Measurements from ENCODE around the gene FGF6.
"Not testable (repeated sequence)": the region's sequence is repeated elsewhere in the genome, so short reads cannot be mapped to it uniquely, and the experiment has no call there.

Gene FGF6, protein sequence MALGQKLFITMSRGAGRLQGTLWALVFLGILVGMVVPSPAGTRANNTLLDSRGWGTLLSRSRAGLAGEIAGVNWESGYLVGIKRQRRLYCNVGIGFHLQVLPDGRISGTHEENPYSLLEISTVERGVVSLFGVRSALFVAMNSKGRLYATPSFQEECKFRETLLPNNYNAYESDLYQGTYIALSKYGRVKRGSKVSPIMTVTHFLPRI

DNA sequence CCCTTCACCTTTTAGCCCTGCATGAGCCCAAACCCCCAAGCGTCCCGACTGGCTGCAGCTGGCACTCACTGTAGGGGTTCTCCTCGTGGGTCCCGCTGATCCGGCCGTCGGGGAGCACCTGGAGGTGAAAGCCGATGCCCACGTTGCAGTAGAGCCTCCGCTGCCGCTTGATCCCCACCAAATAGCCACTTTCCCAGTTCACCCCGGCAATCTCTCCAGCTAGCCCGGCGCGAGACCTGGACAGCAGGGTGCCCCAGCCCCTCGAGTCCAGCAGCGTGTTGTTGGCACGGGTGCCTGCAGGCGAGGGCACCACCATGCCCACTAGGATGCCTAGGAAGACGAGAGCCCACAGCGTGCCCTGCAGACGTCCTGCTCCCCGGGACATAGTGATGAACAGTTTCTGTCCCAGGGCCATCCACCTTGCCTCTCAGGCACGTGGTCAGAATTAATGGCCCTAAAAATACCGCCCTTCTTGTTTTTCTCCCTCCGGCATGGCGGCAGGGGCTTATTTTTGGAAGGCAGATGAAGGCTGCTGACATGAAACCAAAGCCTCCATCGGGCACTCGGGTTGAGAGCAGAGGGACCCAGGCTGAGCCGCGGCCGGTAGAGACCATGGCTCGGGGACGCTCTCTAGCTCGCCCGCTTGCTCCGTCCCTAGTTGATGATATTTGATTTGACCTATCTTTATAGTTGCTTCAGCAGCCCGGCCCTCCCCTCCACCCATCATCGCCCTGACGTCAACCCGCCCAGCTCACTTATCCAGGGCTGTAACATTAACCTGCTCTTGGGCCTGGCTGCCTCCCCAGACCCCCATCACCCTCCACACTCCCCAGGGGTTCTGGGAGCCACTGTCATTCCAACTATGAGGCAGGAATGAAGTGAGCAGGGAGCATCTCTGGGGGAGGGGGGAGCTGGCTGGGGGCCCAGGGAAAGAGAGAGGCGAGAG lies at the start of gene FGF6:
FGF6 (minus strand) TSS at position 660 of the 946 bp plus-strand sequence; CDS start at position 415, 245 bp downstream.
- DNase-seq = no peak

DNA sequence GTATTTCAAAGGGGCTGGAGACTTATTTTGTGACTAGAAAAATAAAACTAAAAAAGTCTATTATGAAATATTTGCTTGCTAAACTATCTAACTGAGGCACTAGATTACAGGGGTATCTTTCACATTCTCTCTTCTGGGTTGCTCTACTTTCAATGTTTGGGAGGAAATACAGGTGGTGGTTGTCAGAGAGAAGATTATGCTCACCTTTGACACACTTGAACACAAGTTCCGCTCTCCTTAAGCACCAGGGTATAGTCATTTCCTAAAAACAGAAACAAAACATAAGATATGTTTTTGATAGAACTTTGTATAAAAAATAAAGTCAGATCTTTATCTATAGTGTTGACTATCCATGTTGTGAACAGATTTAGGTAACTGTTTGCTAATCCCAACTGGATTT lies 45.4 kb upstream of the FGF6 start:
- no peak for DNase-seq

DNA sequence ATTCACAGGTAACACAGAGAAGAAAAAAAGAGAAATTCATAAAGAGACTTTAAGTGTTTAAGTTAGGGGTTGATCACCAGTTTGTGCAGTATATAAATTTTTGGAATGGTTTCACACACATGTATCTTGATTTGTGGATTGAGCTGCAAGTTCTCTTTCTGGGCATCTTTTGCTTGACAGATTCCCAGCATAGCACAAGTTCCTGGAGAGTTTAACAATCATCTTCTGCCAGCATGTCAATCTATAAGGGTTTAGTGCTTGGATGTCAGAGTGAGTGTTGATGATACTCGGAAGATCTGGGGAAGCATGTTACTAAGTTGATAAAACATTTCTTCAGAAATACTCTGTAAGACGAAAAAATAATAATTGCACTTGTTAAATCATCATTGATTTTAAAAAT lies 43.9 kb upstream of the FGF6 start:
- DNase-seq = no peak

DNA sequence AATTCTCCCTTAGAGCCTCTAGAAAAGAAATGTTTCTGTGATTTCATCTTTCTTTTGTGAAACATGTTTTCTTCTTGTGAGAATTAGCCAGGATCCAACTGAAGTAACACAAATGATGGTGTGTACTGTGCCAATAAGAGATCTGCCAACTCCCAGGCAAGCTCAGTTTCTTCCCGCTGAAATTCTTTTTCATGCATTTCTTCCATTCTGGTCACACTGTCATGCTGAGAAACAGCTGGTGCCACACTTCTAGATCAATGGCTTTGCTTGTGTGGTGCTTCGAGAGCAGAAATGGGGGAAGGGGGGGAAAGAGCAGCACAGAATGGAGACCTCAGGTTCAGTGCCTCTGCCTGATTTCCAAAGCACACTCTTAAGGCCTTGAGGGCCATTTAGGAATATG lies 41.4 kb upstream of the FGF6 start:
- DNase-seq = no peak

DNA sequence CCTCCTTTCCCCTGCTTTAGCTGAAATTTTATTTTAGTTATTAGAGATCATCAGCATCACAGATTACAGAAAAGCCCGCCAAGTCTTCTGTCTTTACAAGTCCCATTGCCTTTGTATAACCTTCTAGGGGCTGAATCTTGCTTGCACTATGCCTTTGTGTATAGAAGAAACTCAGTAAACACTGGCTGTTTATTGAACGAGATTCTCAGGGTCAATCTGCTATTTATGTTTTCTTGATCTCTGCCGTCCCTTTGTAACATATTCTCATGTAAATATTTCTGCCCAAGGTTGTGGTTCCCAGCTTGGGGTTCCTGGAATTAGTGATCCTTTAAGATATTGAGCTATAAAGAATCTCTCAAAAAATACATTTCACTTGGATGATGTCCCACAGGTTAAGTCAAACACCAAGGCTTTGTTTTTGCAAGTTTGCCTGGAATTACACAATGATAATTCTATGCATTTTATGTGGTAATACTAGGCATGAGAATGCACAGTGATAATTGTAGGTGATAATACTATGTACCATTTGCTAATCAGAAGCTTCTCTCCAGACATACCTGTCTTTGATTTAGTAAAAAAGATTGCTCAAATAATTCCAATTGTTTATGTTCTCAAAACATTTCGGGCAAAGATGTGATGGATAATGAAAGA lies 40.6 kb upstream of the FGF6 start:
- DNase-seq = no peak

DNA sequence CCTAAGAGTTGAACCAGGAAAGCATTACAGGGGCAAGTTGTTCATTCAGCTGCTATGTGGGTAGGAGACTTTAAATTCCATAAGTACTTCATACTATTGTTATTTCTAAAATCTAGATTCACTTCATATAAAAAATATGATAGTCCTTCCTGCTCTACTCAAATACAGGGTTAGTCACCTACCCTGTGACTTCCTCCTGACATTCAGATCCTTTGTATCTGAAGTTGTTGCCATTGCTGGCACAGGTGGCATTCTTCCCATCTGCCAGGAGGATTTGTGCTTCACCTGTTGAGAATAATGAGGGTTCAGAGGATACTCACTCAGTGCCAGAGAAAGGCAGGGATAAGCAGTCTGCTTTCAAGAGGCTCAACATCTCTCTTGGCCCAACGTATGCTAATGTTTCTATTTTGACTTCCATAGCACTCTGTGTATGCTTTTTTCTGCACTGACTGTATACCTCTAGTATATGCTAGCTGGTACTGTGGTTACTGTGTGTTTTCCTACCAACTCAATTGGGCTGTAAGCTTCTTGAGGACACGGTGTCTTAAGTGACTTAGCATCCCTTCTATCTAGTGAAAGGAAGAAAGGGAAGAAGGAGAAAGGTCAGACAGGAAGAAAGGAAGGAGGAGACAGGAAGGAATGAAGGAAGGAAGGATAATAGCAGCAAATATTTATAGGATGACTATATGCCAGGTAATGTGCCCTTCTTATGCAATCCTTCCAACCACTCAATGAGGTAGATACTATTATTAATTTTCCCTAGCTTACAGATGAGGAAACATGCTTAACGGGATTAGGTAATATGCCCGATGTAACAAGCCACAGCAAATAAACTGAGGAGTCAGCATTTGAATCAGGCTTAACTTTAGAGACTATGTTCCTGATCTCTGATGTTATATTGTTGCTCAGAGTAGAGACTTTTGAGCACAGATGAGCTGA lies 38.5 kb upstream of the FGF6 start:
- DNase-seq = no peak

DNA sequence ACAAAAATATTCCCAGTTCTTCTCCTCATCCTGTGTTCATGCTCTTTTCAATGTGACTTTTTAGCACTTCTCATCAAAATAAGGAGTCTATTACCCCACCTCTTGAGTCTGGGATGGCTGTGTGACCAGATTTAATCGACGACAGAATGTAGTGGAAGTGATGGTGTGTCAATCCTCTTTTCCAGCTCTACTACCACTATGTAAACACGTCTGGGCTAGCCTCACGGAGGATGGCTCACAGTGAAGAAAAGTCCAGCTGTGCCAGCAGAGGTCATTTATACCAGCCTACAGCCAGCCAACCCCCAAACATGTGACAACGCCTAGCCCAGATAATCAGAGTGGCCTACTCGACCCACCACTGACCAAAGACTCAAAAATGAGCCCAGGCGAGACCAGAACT lies 37.3 kb upstream of the FGF6 start:
- no peak for DNase-seq

DNA sequence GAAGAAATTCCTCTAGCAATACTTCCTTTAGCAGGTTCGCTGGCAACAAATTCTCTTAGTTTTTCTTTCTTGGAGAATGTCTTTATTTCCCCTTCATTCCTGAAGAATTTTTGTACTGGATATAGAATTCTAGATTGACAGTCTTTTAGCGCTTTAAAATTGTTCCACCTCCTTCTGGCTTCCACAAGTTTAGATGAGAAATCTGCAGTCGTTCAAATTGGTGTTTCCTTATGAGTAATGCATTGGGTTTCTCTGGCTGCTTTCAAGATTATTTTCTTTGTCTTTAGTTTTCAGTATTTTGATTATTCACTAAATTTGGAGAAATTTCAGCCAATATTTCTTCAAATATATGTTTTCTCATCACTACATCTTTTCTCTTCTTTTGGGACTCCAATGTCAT lies 33.3 kb upstream of the FGF6 start:
- DNase-seq = no peak

DNA sequence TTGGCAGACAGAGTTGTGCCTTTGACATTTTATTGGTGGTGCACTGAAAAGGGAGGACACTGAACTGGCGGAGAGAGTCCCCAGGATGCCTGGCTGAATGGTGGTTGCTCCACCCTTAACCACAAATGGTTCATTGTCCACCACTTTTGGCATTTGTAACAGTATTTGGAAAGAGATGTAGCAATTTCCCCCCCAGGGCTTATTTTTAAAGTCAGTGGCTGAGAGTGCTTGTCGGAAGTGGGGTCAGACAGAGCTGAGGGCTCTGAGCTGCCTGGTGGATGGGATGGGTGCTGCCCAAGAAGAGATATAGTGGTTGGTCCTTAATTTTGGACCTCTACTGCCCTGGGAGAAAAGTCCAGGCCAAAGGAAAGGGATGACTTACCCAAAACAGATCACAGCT lies 31.5 kb upstream of the FGF6 start:
- no peak for DNase-seq

DNA sequence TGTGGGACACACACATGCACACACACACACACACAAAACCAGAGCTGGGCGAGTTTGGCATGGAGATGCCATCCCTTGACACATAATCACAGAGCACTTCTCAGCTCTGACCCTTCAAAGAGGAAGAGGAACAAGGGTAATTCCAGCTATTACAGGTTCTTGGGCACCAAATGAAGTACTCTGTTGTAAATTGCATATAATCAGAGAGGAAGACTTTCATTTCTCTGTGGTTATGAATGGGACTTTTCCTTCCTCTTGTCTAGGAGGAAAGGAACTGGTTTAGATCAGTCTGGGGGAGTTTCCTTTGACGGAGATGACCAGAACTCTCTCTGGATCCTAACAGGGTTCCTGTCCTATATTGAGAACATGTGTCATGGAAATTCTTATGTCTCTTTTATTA lies 26.4 kb upstream of the FGF6 start:
- no peak for DNase-seq

DNA sequence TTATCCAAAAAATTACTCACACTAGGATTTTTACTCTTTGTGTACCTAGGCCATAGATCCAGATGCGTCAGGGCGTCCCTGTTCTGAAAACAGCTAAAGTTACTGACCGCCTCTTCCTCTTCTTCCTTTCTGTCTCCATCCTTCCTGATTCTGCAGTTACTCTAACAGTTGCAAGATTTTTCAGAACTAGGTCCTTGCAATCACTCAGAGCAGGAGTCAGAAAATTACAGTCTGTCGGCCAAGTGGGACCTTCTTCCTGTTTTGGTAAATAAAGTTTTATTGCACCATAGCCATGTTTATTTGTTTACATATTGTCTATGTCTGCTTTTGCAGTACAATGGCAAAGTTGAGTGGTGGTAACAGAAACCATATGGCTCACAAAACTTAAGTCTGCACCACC lies 25.6 kb upstream of the FGF6 start:
- DNase-seq = no peak

DNA sequence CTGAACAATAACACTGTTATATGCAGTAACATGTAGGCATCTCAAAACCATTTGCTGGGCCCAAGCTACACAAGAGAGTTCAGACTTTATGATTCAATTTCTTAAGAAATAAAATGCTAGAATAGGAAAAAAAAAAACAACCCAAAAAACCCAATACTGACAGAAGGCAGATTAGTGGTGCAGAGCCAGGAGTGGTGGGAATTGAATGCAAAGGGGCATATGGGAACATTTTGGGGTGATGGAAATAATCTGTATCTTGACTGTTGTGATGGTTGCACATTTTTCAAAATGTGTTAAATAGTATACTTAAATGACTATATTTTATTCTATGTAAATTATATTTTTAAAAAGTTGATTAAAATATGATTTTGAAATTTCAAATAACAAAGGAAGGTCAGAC lies 23.4 kb upstream of the FGF6 start:
- no peak for DNase-seq

DNA sequence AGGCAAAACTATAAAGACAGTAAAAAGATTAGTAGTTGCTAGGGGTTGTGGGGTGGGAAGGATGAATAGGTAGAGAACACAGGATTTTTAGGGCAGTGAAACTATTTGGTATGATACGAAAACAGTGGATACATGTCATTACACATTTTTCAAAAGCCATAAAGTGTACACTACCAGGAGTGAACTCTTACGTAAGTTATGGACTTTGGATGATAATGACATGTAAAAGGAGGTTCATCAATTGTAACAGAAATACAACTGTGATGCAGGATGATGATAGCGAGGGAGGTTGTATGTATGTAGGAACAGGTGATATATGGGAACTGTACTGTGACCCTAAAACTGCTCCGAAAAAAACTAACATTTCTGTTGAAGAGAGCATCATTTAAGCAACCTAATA lies 15.1 kb upstream of the FGF6 start:
- DNase-seq = no peak

DNA sequence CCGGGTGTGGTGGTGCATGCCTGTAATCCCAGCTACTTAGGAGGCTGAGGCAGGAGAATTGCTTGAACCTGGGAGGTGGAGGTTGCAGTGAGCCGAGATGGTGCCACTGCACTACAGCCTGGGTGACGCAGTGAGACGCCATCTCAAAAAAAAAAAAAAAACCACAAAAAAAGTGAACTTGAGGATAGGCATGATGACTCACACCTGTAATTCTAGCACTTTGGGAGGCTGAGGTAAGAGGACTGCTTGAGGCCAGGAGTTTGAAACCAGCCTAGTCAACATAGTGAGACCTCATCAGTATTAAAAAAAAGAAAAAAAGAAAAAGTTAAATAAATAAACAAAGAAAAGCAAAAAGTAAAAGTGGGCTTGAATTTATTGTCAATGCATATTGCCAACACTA lies 10.2 kb upstream of the FGF6 start:
- not testable (repeated sequence) for DNase-seq

DNA sequence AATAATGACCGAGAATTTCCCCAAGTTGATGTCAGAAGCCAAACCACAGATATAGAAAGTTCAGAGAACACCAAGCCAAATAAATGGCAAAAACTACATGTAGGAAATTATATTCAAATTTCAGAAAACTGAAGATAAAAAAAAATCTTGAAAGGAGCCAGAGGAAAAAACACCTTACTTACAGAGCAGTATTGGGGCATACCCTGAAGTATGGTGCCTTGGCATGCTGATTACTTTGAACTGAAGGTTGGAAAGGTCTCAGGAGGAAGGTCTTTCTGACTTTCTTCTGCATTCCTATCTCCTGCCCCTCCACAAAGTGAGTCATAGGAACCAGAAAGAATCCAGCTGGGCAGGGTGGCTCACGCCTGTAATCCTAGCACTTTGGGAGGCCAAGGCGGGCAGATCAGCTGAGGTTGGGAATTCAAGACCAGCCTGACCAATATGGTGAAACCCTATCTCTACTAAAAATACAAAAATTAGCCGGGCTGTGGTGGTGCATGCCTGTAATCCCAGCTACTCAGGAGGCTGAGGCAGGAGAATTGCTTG lies 8.8 kb upstream of the FGF6 start:
- DNase-seq = no peak

DNA sequence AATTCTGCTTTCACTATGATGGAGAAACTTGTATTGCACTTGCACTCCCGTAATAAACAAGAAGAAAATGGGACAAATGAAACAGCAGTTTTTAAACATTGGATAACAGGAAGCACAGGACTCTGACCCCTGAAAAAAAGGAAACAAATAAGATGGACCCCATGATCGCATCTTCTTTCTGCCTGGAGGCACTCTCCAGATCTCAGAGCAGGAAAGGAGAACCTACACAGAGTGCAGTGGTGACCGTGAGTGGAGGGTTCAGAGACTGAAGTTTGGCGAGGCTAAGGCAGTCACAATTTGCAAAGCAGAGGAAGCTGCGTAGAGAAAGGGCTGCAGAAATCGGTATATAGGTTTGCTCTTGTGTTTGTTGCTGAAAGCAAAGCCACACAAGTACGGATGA lies 6.1 kb upstream of the FGF6 start:
- no peak for DNase-seq

DNA sequence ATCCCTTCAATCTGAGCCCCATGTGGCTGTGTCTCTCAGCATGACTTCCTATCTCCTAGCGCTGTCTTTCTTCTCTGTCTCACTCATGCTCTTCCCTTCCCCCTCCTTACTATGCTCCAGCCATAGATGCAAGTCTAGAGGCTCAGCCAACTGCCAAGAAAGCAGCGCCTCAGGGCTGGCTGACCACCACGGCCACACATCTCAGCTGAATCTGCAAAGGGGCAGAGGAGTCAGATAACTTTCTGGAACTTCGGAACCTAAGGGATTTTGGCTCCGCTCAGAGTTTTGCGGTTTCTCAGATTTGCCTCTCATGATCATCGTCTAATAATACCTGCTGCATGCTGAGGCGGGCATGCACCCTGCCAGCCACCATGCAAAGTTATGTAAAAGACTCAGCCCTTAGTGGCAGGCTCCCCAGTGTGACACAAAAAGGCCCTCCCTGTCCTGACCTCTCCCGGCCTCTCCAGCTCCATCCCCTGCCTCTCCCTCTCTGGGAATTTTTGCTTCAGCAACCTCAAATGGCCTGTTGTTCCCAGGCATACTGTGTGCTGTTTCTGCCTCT lies 5.0 kb upstream of the FGF6 start:
- no peak for DNase-seq

DNA sequence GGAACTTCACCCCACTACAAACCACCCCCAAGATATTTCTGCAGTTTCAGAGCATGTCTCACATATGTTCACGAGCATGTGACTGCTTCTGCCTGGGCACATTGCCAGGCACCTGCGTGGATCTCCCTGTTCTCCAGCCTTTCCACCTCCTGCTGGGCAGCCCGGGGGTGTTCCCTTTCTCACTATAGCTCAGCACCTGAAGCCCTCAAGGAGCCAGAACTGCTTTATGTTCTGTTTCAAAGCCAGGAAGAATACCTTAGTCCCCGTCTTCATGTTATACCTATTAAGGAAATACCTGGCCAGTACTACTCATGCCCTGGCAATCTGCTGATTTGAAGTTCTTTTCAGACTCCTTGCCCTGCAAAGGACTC lies 4.2 kb upstream of the FGF6 start:
- DNase-seq = no peak

DNA sequence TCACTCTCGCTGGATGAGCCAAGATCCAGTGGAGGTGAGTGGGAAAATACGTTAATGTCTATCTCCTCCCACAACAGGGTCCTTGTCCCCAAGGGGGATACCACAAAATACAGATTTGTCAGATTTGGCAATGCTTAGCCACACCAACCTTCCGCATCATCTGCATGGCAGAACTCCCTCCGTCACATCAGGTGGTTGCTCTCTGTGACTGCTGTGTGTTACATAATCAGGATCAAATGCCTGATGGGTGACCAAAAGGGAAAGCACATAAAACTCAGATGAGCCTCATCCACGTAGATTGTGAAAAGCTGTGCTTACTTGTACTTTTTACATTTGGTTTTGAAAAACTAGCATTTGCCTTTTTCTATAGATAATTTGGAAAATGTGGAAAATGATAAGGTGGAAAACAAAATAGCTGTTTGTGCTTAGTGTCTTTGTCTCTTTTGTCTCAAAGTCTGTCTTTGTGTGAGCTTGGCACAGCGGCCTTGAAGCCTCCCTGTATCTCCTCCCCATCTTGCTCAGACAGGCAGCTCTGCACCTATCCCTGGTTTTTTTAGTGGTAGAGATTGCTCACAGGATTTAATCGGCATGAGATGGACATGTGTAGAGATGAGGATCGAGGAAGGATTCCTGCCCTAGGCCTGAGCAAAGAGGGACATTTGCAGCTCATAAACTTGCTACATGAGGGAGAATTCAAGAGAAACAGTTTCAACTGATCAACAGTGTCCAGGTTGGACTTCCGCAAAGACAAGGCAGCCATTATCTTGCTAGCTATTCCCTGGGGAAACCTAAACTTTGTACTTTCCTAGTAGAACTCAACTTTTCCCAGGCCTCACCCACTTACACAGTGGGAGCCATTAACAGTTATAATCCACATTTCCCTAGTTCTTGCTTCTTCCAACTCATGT lies 3.6 kb upstream of the FGF6 start:
- no peak for DNase-seq

DNA sequence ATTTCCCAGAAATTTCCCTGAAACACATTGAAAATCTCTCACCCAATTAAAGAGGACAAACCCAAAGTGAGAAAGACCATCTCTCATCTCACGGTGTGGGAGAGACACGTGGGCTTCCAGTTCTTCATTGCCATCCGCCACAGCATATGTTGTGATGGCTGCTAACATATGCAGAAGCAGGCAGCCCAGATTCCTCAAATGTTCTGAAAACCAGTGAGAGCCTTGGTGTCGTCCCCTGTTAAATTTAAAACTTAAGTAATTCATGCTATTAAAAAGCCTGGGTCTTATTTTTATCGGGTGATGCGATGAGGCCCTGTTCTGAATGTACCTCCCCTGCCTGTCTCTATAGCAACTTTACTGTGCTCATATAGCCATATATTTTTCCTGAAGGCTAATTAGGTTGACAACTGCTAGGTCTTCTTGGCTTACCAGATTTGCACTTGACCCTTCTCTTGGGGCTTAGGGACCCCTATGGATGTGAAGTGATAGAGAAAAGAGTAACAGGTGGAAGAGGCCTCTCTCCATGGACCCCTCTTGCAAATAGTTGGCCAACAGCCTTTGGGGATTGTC lies 2.8 kb upstream of the FGF6 start:
- no peak for DNase-seq

DNA sequence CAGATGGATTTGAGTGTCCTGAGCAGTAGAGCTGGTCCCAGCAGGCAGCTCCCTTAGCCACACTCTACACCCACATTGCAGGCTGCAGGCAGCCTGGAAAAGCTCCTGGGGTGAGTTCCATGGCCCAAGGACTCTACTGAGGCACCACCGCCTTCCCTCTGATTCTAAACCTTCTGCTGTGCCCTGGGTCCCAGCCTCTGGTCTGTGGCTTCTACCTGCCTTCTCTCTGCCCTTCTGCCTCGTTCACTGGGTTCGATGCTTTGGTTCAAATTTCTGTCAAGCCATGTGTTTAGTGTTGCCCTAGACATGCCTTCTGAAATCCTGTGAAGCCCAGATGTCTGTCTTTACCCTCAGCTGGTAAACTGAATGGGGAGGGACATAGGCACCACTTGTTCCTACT lies 1.5 kb upstream of the FGF6 start:
- DNase-seq = no peak

Measured in NCI-H524 treated with DMSO at 0.1 percent for 48 hours (cell line).